GM23338 (cell line): Measurements from ENCODE around the gene TNNI3. TPM values are rescaled to one million over a fixed set of nuclear protein-coding genes. Genes with fewer than 3 reads are reported as not detected.
"Not testable (repeated sequence)": the region's sequence is repeated elsewhere in the genome, so short reads cannot be mapped to it uniquely, and the experiment has no call there.

Source experiments
- ATAC-seq: fragments of 200-7000 bp; cut with Tn5 transposase; 3 replicates; pipeline ENCODE4 v1.9.1; 2020
- DNase-seq: peaks from one replicate; pipeline ENCODE4 v3.0.0-alpha.2; 2015; ENCODE audit warnings: low spot score
- H2AFZ ChIP-seq: fragments of 200-600 bp; sonication (generic); 2 replicates; pipeline ENCODE4 v1.8.0; 2016; ENCODE audit warnings: antibody characterized with exemption, mild to moderate bottlenecking, moderate library complexity
- H3F3A ChIP-seq: fragments of 200-600 bp; sonication (generic); replicated peaks from 2 replicates; pipeline ENCODE4 v1.8.0; 2017; ENCODE audit warnings: antibody characterized with exemption, mixed run types, low read depth
- H3K27ac ChIP-seq: fragments of 200-600 bp; sonication (generic); 2 replicates; pipeline ENCODE4 v1.6.1; 2016; ENCODE audit warnings: low read depth
- H3K27me3 ChIP-seq: fragments of 200-600 bp; sonication (generic); 2 replicates; pipeline ENCODE4 v1.8.0; 2016; ENCODE audit warnings: mild to moderate bottlenecking, mixed run types, moderate library complexity; ENCODE audit not compliant: insufficient read depth
- H3K36me3 ChIP-seq: fragments of 200-600 bp; sonication (generic); 2 replicates; pipeline ENCODE4 v1.8.0; 2016; ENCODE audit warnings: mild to moderate bottlenecking; ENCODE audit not compliant: insufficient read depth
- H3K4me1 ChIP-seq: fragments of 200-600 bp; sonication (generic); 2 replicates; pipeline ENCODE4 v1.8.0; 2016; ENCODE audit warnings: mild to moderate bottlenecking, moderate library complexity; ENCODE audit not compliant: insufficient read depth
- H3K4me2 ChIP-seq: fragments of 200-600 bp; sonication (generic); 2 replicates; pipeline ENCODE4 v1.7.1; 2017; ENCODE audit warnings: mixed run types
- H3K4me3 ChIP-seq: fragments of 200-600 bp; sonication (generic); 2 replicates; pipeline ENCODE4 v1.6.1; 2016; ENCODE audit warnings: mixed run types
- H3K79me2 ChIP-seq: fragments of 200-600 bp; sonication (generic); replicated peaks from 2 replicates; pipeline ENCODE4 v1.8.0; 2017; ENCODE audit warnings: mild to moderate bottlenecking; ENCODE audit not compliant: insufficient read depth
- H3K9me2 ChIP-seq: fragments of 200-600 bp; sonication (generic); 2 replicates; pipeline ENCODE4 v1.8.0; 2017; ENCODE audit not compliant: insufficient read depth
- H4K20me1 ChIP-seq: fragments of 200-600 bp; sonication (generic); replicated peaks from 2 replicates; pipeline ENCODE4 v1.8.0; 2017; ENCODE audit warnings: mild to moderate bottlenecking; ENCODE audit not compliant: insufficient read depth
- H3K27ac Mint-ChIP-seq: 2 replicates; pipeline ENCODE4 v1.8.0; 2020; ENCODE audit warnings: inconsistent platforms, mild to moderate bottlenecking, moderate library complexity, mixed read lengths
- H3K27me3 Mint-ChIP-seq: 3 replicates; pipeline ENCODE4 v1.8.0; 2022; ENCODE audit warnings: low read depth, mild to moderate bottlenecking, moderate library complexity, mixed read lengths, inconsistent platforms; ENCODE audit not compliant: insufficient read depth, poor library complexity
- H3K36me3 Mint-ChIP-seq: 3 replicates; pipeline ENCODE4 v1.8.0; 2021; ENCODE audit warnings: low read depth, mild to moderate bottlenecking, inconsistent platforms, moderate library complexity, mixed read lengths
- H3K4me1 Mint-ChIP-seq: 3 replicates; pipeline ENCODE4 v1.8.0; 2020; ENCODE audit warnings: mild to moderate bottlenecking, inconsistent platforms, mixed read lengths
- H3K4me3 Mint-ChIP-seq: 3 replicates; pipeline ENCODE4 v1.8.0; 2021; ENCODE audit warnings: moderate library complexity, mild to moderate bottlenecking, inconsistent platforms, mixed read lengths
- H3K9me3 Mint-ChIP-seq: 3 replicates; pipeline ENCODE4 v1.8.0; 2020; ENCODE audit warnings: moderate library complexity, mild to moderate bottlenecking, inconsistent platforms, mixed read lengths
- CTCF ChIP-seq, 2 experiments: fragments of 200-600 bp in 1 of 2; sonication (generic) in 1 of 2; conservative IDR thresholded peaks; 2 replicates each; pipeline versions ENCODE4 v1.5.1 to v1.6.1; 2016 to 2017; ENCODE audit warnings: antibody characterized with exemption in 2 of 2, low read depth in 2 of 2, mild to moderate bottlenecking in 2 of 2, moderate library complexity in 1 of 2
- EZH2 ChIP-seq: fragments of 200-600 bp; sonication (generic); IDR thresholded peaks from one replicate; pipeline ENCODE4 v1.8.0; 2017; ENCODE audit warnings: antibody characterized with exemption, mild to moderate bottlenecking, low read depth; ENCODE audit not compliant: unreplicated experiment
- POLR2AphosphoS5 ChIP-seq: IDR thresholded peaks from 2 replicates; pipeline ENCODE4 v1.6.1; 2016; ENCODE audit warnings: antibody characterized with exemption, low read depth
- STAT1 ChIP-seq: IDR thresholded peaks from one replicate; pipeline ENCODE4 v1.6.1; 2016; ENCODE audit warnings: antibody characterized with exemption; ENCODE audit not compliant: unreplicated experiment
- ZNF114 ChIP-seq: fragments of 250-450 bp; sonication (Bioruptor Pico); IDR thresholded peaks from 2 replicates; pipeline ENCODE4 v1.5.0; 2020; ENCODE audit warnings: mild to moderate bottlenecking, moderate library complexity
- ZNF331 ChIP-seq: fragments of 250-450 bp; sonication (Bioruptor Pico); IDR thresholded peaks from 2 replicates; pipeline ENCODE4 v1.5.0; 2020; ENCODE audit warnings: low read depth, mild to moderate bottlenecking, moderate library complexity
- ZNF462 ChIP-seq: fragments of 250-450 bp; sonication (Bioruptor Pico); IDR thresholded peaks from 2 replicates; pipeline ENCODE4 v1.5.0; 2020; ENCODE audit warnings: mild to moderate bottlenecking, moderate library complexity
- polyA plus RNA-seq: library from polyadenylated mRNA; unstranded; fragments of >200 nt; fragmentation: Nextera tagmentation; extraction: Ambion mirVana; gene quantifications from 2 replicates; pipeline ENCODE4 v1.2.1, GENCODE V29; 2016
- total RNA-seq: library from RNA; depleted of rRNA; stranded (reverse); fragments of >200 nt; shearing (Covaris generic); gene quantifications from 2 replicates; pipeline ENCODE4 v1.2.3, GENCODE V29; 2014
- TF ChIP-seq, protein P1 (sequence below): IDR thresholded peaks from one replicate; pipeline ENCODE4 v1.6.1; 2018; ENCODE audit warnings: antibody characterized with exemption; ENCODE audit not compliant: unreplicated experiment
- TF ChIP-seq, protein P2 (sequence below): IDR thresholded peaks from 2 replicates; pipeline ENCODE4 v1.6.1; 2016; ENCODE audit warnings: antibody characterized with exemption

The TNNI3 gene
- total and polyA plus RNA-seq, 2 experiments from 2014 or later = 21.5 to 150 TPM

GRCh38 chr19:55107252-55107651, 50.3 kb downstream of the TNNI3 start:
- H3K27me3 ChIP-seq = not testable (repeated sequence)

DNA sequence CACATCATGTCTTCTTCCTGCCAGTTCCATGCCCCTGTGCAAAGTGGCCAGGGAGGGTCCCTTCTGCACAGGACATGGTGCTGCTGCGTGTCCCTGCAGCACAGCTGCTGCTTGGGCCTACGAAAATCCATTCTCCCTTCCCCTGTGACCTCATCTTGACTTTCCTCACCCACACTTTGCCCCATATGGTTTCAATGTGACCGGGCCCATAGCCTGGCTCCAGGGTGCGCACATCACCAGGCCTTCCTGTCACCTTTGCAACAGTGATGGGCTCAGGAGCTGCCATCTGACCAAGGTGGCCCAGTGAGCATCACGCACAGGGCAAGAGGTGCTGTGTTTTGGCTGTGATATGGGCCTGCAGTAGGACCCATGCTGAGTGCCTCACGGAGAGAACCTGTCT, 50.9 kb downstream of the TNNI3 start:
- no peaks in the 10 kb centered on the region for H3F3A ChIP-seq
- Mint-ChIP-seq H3K9me3 (no peaks in the 10 kb centered on the region; the same call in 2 of the 3 replicates), H3K4me3 (no peak overlapping the region), H3K27ac (no peak overlapping the region), H3K4me1 (no peaks in the 10 kb centered on the region; the same call in 2 of the 3 replicates), H3K36me3 (peaks cover 23% of the 10 kb centered on the region), H3K27me3 (peaks cover 5% of the 10 kb centered on the region)
- peaks cover 23% of the 10 kb centered on the region; the same call in 1 of the 2 replicates for H4K20me1 ChIP-seq
- no peak overlapping the region for H3K4me3 ChIP-seq
- peaks cover 4% of the 10 kb centered on the region for H3K36me3 ChIP-seq
- H3K27me3 ChIP-seq = no peaks in the 10 kb centered on the region
- H3K27ac ChIP-seq = no peak overlapping the region
- no peaks in the 10 kb centered on the region for H3K4me1 ChIP-seq
- DNase-seq = no peak
- H2AFZ ChIP-seq = no peak overlapping the region
- H3K4me2 ChIP-seq = no peak overlapping the region
- H3K9me2 ChIP-seq = no peaks in the 10 kb centered on the region
- no peaks in the 10 kb centered on the region; the same call in 1 of the 2 replicates for H3K79me2 ChIP-seq
- no peak for ATAC-seq
- TF ChIP-seq, protein P1, sequence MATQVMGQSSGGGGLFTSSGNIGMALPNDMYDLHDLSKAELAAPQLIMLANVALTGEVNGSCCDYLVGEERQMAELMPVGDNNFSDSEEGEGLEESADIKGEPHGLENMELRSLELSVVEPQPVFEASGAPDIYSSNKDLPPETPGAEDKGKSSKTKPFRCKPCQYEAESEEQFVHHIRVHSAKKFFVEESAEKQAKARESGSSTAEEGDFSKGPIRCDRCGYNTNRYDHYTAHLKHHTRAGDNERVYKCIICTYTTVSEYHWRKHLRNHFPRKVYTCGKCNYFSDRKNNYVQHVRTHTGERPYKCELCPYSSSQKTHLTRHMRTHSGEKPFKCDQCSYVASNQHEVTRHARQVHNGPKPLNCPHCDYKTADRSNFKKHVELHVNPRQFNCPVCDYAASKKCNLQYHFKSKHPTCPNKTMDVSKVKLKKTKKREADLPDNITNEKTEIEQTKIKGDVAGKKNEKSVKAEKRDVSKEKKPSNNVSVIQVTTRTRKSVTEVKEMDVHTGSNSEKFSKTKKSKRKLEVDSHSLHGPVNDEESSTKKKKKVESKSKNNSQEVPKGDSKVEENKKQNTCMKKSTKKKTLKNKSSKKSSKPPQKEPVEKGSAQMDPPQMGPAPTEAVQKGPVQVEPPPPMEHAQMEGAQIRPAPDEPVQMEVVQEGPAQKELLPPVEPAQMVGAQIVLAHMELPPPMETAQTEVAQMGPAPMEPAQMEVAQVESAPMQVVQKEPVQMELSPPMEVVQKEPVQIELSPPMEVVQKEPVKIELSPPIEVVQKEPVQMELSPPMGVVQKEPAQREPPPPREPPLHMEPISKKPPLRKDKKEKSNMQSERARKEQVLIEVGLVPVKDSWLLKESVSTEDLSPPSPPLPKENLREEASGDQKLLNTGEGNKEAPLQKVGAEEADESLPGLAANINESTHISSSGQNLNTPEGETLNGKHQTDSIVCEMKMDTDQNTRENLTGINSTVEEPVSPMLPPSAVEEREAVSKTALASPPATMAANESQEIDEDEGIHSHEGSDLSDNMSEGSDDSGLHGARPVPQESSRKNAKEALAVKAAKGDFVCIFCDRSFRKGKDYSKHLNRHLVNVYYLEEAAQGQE = no peak
- no peak for TF ChIP-seq ZNF114 (CRISPR knock-in tag)
- no peak for TF ChIP-seq EZH2
- no peak for TF ChIP-seq ZNF462 (CRISPR knock-in tag)
- TF ChIP-seq, protein P2, sequence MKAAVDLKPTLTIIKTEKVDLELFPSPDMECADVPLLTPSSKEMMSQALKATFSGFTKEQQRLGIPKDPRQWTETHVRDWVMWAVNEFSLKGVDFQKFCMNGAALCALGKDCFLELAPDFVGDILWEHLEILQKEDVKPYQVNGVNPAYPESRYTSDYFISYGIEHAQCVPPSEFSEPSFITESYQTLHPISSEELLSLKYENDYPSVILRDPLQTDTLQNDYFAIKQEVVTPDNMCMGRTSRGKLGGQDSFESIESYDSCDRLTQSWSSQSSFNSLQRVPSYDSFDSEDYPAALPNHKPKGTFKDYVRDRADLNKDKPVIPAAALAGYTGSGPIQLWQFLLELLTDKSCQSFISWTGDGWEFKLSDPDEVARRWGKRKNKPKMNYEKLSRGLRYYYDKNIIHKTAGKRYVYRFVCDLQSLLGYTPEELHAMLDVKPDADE = no peak
- no peak for TF ChIP-seq POLR2AphosphoS5
- no peak for TF ChIP-seq ZNF331 (CRISPR knock-in tag)
- TF ChIP-seq CTCF (conservative IDR thresholded peaks at IDR 0.05; ENCODE audit: low read depth in 2 of 2) = no peak
- no peak for TF ChIP-seq STAT1

More at GRCh38 chr19:55107252-55107651, 50.3 kb downstream of the TNNI3 start:
- H3F3A ChIP-seq, H3K4me2 ChIP-seq, H3K79me2 ChIP-seq, H3K4me1 Mint-ChIP-seq, H3K9me3 Mint-ChIP-seq, H2AFZ ChIP-seq, H3K4me3 ChIP-seq, H3K27ac ChIP-seq, H3K4me1 ChIP-seq, H3K27me3 Mint-ChIP-seq, DNase-seq, H3K36me3 ChIP-seq, ATAC-seq, H3K27ac Mint-ChIP-seq, H3K4me3 Mint-ChIP-seq, H3K9me2 ChIP-seq: not testable (repeated sequence)
- peaks cover 23% of the 10 kb centered on the region; the same call in 1 of the 2 replicates for H4K20me1 ChIP-seq
- peaks cover 23% of the 10 kb centered on the region for H3K36me3 Mint-ChIP-seq
